ENCODE results near the gene AP5S1. TPM values are rescaled to one million over a fixed set of nuclear protein-coding genes. Genes with fewer than 3 reads are reported as not detected.

The AP5S1 gene
- total and polyA plus RNA-seq, 2 of the 13 experiments (the other 11 are each of a cell fraction or from before 2014, with no cell fraction given) = 7.9 to 23.2 TPM

DNA sequence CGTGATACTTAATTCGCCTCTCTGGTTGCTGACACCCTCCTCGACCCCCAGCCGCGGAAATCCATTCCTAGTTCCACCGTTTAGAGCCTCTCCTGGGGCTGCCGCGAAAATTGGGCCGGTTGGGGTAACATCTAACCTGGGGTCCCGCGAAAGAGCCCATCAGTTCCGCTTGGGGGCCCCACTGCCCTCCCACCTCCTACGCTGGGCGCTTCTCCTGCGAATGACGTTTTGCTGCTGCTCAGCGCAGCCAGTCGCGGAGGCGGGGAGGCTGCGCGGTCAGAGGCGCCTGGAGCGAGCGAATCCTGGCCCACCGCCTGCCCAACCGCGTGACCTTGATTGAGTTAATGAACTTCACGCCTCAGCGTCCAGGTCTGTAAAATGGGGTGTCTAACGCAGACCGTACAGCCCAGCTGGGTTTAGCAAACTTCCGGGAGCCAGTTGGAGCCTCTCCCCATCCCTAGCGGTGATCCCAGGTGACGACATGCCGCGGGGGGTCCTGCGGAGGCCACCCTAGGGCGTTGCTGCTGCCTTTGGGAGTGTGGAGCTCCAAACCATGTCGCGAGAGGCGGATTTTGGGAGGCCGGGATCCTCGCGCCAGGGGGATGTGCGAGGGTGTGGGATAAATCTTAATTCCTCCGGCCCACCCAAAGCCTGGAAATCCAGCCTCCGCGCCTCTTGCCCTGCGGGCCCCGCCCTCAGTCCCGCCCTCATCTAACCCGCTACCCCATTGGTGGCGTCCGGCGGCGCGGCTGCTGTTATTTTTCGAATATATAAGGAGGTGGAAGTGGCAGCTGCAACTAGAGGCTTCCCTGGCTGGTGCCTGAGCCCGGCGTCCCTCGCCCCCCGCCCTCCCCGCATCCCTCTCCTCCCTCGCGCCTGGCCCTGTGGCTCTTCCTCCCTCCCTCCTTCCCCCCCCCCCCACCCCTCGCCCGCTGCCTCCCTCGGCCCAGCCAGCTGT, 24.6 kb upstream of the AP5S1 start, which contains the start of gene CDC25B (continued):
- TF ChIP-seq ZNF30 (CRISPR knock-in tag; IDR thresholded peaks at IDR 0.05) (no peak), ZNF629 (CRISPR knock-in tag; conservative IDR thresholded peaks at IDR 0.05) (peak; percentile 100), ADNP (CRISPR knock-in tag; IDR thresholded peaks at IDR 0.05) (peak; percentile 90), NPAS2 (CRISPR knock-in tag; IDR thresholded peaks at IDR 0.05; ENCODE audit: borderline replicate concordance) (no peak), PHF5A (CRISPR knock-in tag; IDR thresholded peaks at IDR 0.05; ENCODE audit: low read depth, unreplicated experiment) (no peak), SNAPC2 (CRISPR knock-in tag; IDR thresholded peaks at IDR 0.05) (peak; percentile 26; the same call in 1 of the 2 replicates), THAP11 (CRISPR knock-in tag; IDR thresholded peaks at IDR 0.05) (peak; percentile 59; the same call in 1 of the 2 replicates), FIP1L1 (IDR thresholded peaks at IDR 0.05; ENCODE audit: borderline replicate concordance, insufficient read depth, low read depth, low read length) (no peak), NR2F6 (IDR thresholded peaks at IDR 0.05) (no peak; the same call in 1 of the 2 replicates), NR2F6 (CRISPR knock-in tag; IDR thresholded peaks at IDR 0.05) (0 out of 2 replicates have a peak, but pooled peaks have one; percentile 18), HHEX (CRISPR knock-in tag; IDR thresholded peaks at IDR 0.05) (no peak), ZNF501 (CRISPR knock-in tag; IDR thresholded peaks at IDR 0.05) (peak; percentile 85), HNF4A (CRISPR knock-in tag; IDR thresholded peaks at IDR 0.05) (no peak; the same call in 1 of the 2 replicates), EP300 (IDR thresholded peaks at IDR 0.05; ENCODE audit: low read depth in 2 of 2, low read length in 2 of 2) (peak in 1 of 2 experiments; percentile 31; a peak in 1 of 4 replicates), EP300 (CRISPR knock-in tag; IDR thresholded peaks at IDR 0.05; ENCODE audit: borderline replicate concordance) (no peak), MAFF (IDR thresholded peaks at IDR 0.05; ENCODE audit: low read depth, low read length) (no peak), RARA (CRISPR knock-in tag; IDR thresholded peaks at IDR 0.05) (no peak)
- TF ChIP-seq, protein P1, sequence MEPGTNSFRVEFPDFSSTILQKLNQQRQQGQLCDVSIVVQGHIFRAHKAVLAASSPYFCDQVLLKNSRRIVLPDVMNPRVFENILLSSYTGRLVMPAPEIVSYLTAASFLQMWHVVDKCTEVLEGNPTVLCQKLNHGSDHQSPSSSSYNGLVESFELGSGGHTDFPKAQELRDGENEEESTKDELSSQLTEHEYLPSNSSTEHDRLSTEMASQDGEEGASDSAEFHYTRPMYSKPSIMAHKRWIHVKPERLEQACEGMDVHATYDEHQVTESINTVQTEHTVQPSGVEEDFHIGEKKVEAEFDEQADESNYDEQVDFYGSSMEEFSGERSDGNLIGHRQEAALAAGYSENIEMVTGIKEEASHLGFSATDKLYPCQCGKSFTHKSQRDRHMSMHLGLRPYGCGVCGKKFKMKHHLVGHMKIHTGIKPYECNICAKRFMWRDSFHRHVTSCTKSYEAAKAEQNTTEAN (CRISPR knock-in tag; conservative IDR thresholded peaks at IDR 0.05) = 0 out of 2 replicates have a peak, but pooled peaks have one; percentile 22
- TF ChIP-seq, protein P2, sequence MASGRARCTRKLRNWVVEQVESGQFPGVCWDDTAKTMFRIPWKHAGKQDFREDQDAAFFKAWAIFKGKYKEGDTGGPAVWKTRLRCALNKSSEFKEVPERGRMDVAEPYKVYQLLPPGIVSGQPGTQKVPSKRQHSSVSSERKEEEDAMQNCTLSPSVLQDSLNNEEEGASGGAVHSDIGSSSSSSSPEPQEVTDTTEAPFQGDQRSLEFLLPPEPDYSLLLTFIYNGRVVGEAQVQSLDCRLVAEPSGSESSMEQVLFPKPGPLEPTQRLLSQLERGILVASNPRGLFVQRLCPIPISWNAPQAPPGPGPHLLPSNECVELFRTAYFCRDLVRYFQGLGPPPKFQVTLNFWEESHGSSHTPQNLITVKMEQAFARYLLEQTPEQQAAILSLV (CRISPR knock-in tag; IDR thresholded peaks at IDR 0.05; ENCODE audit: borderline replicate concordance) = peak; percentile 58; the same call in 1 of the 2 replicates
- TF ChIP-seq, protein P3, sequence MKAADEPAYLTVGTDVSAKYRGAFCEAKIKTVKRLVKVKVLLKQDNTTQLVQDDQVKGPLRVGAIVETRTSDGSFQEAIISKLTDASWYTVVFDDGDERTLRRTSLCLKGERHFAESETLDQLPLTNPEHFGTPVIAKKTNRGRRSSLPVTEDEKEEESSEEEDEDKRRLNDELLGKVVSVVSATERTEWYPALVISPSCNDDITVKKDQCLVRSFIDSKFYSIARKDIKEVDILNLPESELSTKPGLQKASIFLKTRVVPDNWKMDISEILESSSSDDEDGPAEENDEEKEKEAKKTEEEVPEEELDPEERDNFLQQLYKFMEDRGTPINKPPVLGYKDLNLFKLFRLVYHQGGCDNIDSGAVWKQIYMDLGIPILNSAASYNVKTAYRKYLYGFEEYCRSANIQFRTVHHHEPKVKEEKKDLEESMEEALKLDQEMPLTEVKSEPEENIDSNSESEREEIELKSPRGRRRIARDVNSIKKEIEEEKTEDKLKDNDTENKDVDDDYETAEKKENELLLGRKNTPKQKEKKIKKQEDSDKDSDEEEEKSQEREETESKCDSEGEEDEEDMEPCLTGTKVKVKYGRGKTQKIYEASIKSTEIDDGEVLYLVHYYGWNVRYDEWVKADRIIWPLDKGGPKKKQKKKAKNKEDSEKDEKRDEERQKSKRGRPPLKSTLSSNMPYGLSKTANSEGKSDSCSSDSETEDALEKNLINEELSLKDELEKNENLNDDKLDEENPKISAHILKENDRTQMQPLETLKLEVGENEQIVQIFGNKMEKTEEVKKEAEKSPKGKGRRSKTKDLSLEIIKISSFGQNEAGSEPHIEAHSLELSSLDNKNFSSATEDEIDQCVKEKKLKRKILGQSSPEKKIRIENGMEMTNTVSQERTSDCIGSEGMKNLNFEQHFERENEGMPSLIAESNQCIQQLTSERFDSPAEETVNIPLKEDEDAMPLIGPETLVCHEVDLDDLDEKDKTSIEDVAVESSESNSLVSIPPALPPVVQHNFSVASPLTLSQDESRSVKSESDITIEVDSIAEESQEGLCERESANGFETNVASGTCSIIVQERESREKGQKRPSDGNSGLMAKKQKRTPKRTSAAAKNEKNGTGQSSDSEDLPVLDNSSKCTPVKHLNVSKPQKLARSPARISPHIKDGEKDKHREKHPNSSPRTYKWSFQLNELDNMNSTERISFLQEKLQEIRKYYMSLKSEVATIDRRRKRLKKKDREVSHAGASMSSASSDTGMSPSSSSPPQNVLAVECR (CRISPR knock-in tag; IDR thresholded peaks at IDR 0.05; ENCODE audit: borderline replicate concordance) = peak; percentile 88

All from HepG2 (cell line).